GM23338 (cell line): Measurements from ENCODE around the gene CNGA4. TPM values are rescaled to one million over a fixed set of nuclear protein-coding genes. Genes with fewer than 3 reads are reported as not detected.

ENCODE experiments used
- ATAC-seq: fragments of 200-7000 bp; cut with Tn5 transposase; 3 replicates; pipeline ENCODE4 v1.9.1; 2020
- DNase-seq: peaks from one replicate; pipeline ENCODE4 v3.0.0-alpha.2; 2015; ENCODE audit warnings: low spot score
- H2AFZ ChIP-seq: fragments of 200-600 bp; sonication (generic); 2 replicates; pipeline ENCODE4 v1.8.0; 2016; ENCODE audit warnings: antibody characterized with exemption, mild to moderate bottlenecking, moderate library complexity
- H3F3A ChIP-seq: fragments of 200-600 bp; sonication (generic); replicated peaks from 2 replicates; pipeline ENCODE4 v1.8.0; 2017; ENCODE audit warnings: antibody characterized with exemption, mixed run types, low read depth
- H3K27ac ChIP-seq: fragments of 200-600 bp; sonication (generic); 2 replicates; pipeline ENCODE4 v1.6.1; 2016; ENCODE audit warnings: low read depth
- H3K27me3 ChIP-seq: fragments of 200-600 bp; sonication (generic); 2 replicates; pipeline ENCODE4 v1.8.0; 2016; ENCODE audit warnings: mild to moderate bottlenecking, mixed run types, moderate library complexity; ENCODE audit not compliant: insufficient read depth
- H3K36me3 ChIP-seq: fragments of 200-600 bp; sonication (generic); 2 replicates; pipeline ENCODE4 v1.8.0; 2016; ENCODE audit warnings: mild to moderate bottlenecking; ENCODE audit not compliant: insufficient read depth
- H3K4me1 ChIP-seq: fragments of 200-600 bp; sonication (generic); 2 replicates; pipeline ENCODE4 v1.8.0; 2016; ENCODE audit warnings: mild to moderate bottlenecking, moderate library complexity; ENCODE audit not compliant: insufficient read depth
- H3K4me2 ChIP-seq: fragments of 200-600 bp; sonication (generic); 2 replicates; pipeline ENCODE4 v1.7.1; 2017; ENCODE audit warnings: mixed run types
- H3K4me3 ChIP-seq: fragments of 200-600 bp; sonication (generic); 2 replicates; pipeline ENCODE4 v1.6.1; 2016; ENCODE audit warnings: mixed run types
- H3K79me2 ChIP-seq: fragments of 200-600 bp; sonication (generic); replicated peaks from 2 replicates; pipeline ENCODE4 v1.8.0; 2017; ENCODE audit warnings: mild to moderate bottlenecking; ENCODE audit not compliant: insufficient read depth
- H3K9me2 ChIP-seq: fragments of 200-600 bp; sonication (generic); 2 replicates; pipeline ENCODE4 v1.8.0; 2017; ENCODE audit not compliant: insufficient read depth
- H4K20me1 ChIP-seq: fragments of 200-600 bp; sonication (generic); replicated peaks from 2 replicates; pipeline ENCODE4 v1.8.0; 2017; ENCODE audit warnings: mild to moderate bottlenecking; ENCODE audit not compliant: insufficient read depth
- H3K27ac Mint-ChIP-seq: 2 replicates; pipeline ENCODE4 v1.8.0; 2020; ENCODE audit warnings: inconsistent platforms, mild to moderate bottlenecking, moderate library complexity, mixed read lengths
- H3K27me3 Mint-ChIP-seq: 3 replicates; pipeline ENCODE4 v1.8.0; 2022; ENCODE audit warnings: low read depth, mild to moderate bottlenecking, moderate library complexity, mixed read lengths, inconsistent platforms; ENCODE audit not compliant: insufficient read depth, poor library complexity
- H3K36me3 Mint-ChIP-seq: 3 replicates; pipeline ENCODE4 v1.8.0; 2021; ENCODE audit warnings: low read depth, mild to moderate bottlenecking, inconsistent platforms, moderate library complexity, mixed read lengths
- H3K4me1 Mint-ChIP-seq: 3 replicates; pipeline ENCODE4 v1.8.0; 2020; ENCODE audit warnings: mild to moderate bottlenecking, inconsistent platforms, mixed read lengths
- H3K4me3 Mint-ChIP-seq: 3 replicates; pipeline ENCODE4 v1.8.0; 2021; ENCODE audit warnings: moderate library complexity, mild to moderate bottlenecking, inconsistent platforms, mixed read lengths
- H3K9me3 Mint-ChIP-seq: 3 replicates; pipeline ENCODE4 v1.8.0; 2020; ENCODE audit warnings: moderate library complexity, mild to moderate bottlenecking, inconsistent platforms, mixed read lengths
- CTCF ChIP-seq, 2 experiments: fragments of 200-600 bp in 1 of 2; sonication (generic) in 1 of 2; conservative IDR thresholded peaks; 2 replicates each; pipeline versions ENCODE4 v1.5.1 to v1.6.1; 2016 to 2017; ENCODE audit warnings: antibody characterized with exemption in 2 of 2, low read depth in 2 of 2, mild to moderate bottlenecking in 2 of 2, moderate library complexity in 1 of 2
- EZH2 ChIP-seq: fragments of 200-600 bp; sonication (generic); IDR thresholded peaks from one replicate; pipeline ENCODE4 v1.8.0; 2017; ENCODE audit warnings: antibody characterized with exemption, mild to moderate bottlenecking, low read depth; ENCODE audit not compliant: unreplicated experiment
- EZH2phosphoT487 ChIP-seq: fragments of 200-600 bp; sonication (generic); IDR thresholded peaks from one replicate; pipeline ENCODE4 v1.8.1; 2018; ENCODE audit warnings: antibody characterized with exemption; ENCODE audit not compliant: unreplicated experiment
- JUNB ChIP-seq: IDR thresholded peaks from one replicate; pipeline ENCODE4 v1.6.1; 2016; ENCODE audit warnings: antibody characterized with exemption; ENCODE audit not compliant: unreplicated experiment
- POLR2AphosphoS5 ChIP-seq: IDR thresholded peaks from 2 replicates; pipeline ENCODE4 v1.6.1; 2016; ENCODE audit warnings: antibody characterized with exemption, low read depth
- STAT1 ChIP-seq: IDR thresholded peaks from one replicate; pipeline ENCODE4 v1.6.1; 2016; ENCODE audit warnings: antibody characterized with exemption; ENCODE audit not compliant: unreplicated experiment
- ZNF331 ChIP-seq: fragments of 250-450 bp; sonication (Bioruptor Pico); IDR thresholded peaks from 2 replicates; pipeline ENCODE4 v1.5.0; 2020; ENCODE audit warnings: low read depth, mild to moderate bottlenecking, moderate library complexity
- ZNF462 ChIP-seq: fragments of 250-450 bp; sonication (Bioruptor Pico); IDR thresholded peaks from 2 replicates; pipeline ENCODE4 v1.5.0; 2020; ENCODE audit warnings: mild to moderate bottlenecking, moderate library complexity
- polyA plus RNA-seq: library from polyadenylated mRNA; unstranded; fragments of >200 nt; fragmentation: Nextera tagmentation; extraction: Ambion mirVana; gene quantifications from 2 replicates; pipeline ENCODE4 v1.2.1, GENCODE V29; 2016
- total RNA-seq: library from RNA; depleted of rRNA; stranded (reverse); fragments of >200 nt; shearing (Covaris generic); gene quantifications from 2 replicates; pipeline ENCODE4 v1.2.3, GENCODE V29; 2014

The CNGA4 gene
- total and polyA plus RNA-seq, 2 experiments from 2014 or later, result 0.15 TPM; not detected in 1

- Histone ChIP-seq H4K20me1 (no peaks in the 10 kb centered on the region), H3K79me2 (no peaks in the 10 kb centered on the region), H3K4me2 (no peak overlapping the region), H2AFZ (no peak overlapping the region), H3K36me3 (no peaks in the 10 kb centered on the region), H3K4me3 (no peak overlapping the region), H3K9me2 (no peaks in the 10 kb centered on the region), H3K27ac (no peak overlapping the region), H3K4me1 (no peaks in the 10 kb centered on the region), H3F3A (no peaks in the 10 kb centered on the region), H3K27me3 (no peaks in the 10 kb centered on the region)
- DNase-seq, result no peak
- Mint-ChIP-seq H3K27ac (no peak overlapping the region), H3K27me3 (peaks cover 1% of the 10 kb centered on the region), H3K4me3 (no peak overlapping the region), H3K4me1 (peaks cover 11% of the 10 kb centered on the region), H3K9me3 (no peaks in the 10 kb centered on the region), H3K36me3 (no peaks in the 10 kb centered on the region)
- TF ChIP-seq CTCF (conservative IDR thresholded peaks at IDR 0.05; ENCODE audit: low read depth in 2 of 2) (no peak), STAT1 (no peak), EZH2 (no peak)
- no peak for ATAC-seq
These were observed 6.6 kb downstream of the CNGA4 start for GRCh38 chr11:6245536-6245935.

- ATAC-seq, result no peak
- H3K27ac Mint-ChIP-seq, result no peak overlapping the region
- no peaks in the 10 kb centered on the region for H3K36me3 Mint-ChIP-seq
These were observed 9.4 kb downstream of the CNGA4 start for GRCh38 chr11:6248248-6248647.

More at GRCh38 chr11:6248248-6248647, 9.4 kb downstream of the CNGA4 start:
- Mint-ChIP-seq H3K9me3 (no peaks in the 10 kb centered on the region; the same call in 2 of the 3 replicates), H3K27me3 (no peaks in the 10 kb centered on the region), H3K4me3 (no peak overlapping the region), H3K4me1 (peaks cover 12% of the 10 kb centered on the region)
- no peaks in the 10 kb centered on the region for H3K9me2 ChIP-seq
- H3K36me3 ChIP-seq, result no peaks in the 10 kb centered on the region
- H3K4me3 ChIP-seq, result no peak overlapping the region
- no peaks in the 10 kb centered on the region for H3K79me2 ChIP-seq
- no peaks in the 10 kb centered on the region for H3F3A ChIP-seq
- H2AFZ ChIP-seq, result no peak overlapping the region
- TF ChIP-seq ZNF331 (CRISPR knock-in tag) (no peak), ZNF462 (CRISPR knock-in tag) (no peak), STAT1 (no peak), CTCF (conservative IDR thresholded peaks at IDR 0.05; ENCODE audit: low read depth in 2 of 2) (no peak), JUNB (no peak), POLR2AphosphoS5 (no peak), EZH2phosphoT487 (no peak)
- no peak overlapping the region for H3K4me2 ChIP-seq
- H4K20me1 ChIP-seq, result no peaks in the 10 kb centered on the region
- H3K4me1 ChIP-seq, result 0 out of 2 replicates have a peak, but pooled peaks cover 3% of the 10 kb centered on the region
- no peaks in the 10 kb centered on the region for H3K27me3 ChIP-seq
- H3K27ac ChIP-seq, result no peak overlapping the region
- no peak for DNase-seq
